CD4-positive, alpha-beta T cell treated with Interleukin-17A for 1 hour (primary cell): ENCODE data around the gene NEB.

ENCODE experiments used
- DNase-seq: peaks from one replicate; pipeline ENCODE4 v3.0.0-alpha.2; 2020

The NEB gene

DNA sequence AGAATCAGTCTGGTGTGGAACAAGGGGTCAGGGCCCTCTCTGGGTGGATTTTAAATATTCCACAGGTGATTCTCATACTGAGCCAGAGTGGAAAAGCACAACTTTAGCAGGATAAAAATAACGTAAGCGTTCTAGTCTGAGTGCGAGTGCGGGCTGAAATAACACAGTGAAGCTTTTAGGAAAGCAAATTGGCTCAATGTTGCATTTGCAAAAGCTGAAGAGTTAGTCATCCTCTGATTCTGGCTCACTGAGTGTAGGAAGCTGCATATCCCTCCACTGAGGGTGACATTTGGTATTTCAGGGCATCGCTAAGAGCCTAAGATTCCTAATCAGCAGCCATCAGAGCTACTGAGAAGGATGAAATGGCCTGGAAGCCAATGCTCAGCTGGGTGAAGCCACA is 189.8 kb downstream of the NEB start:
- DNase-seq = no peak

DNA sequence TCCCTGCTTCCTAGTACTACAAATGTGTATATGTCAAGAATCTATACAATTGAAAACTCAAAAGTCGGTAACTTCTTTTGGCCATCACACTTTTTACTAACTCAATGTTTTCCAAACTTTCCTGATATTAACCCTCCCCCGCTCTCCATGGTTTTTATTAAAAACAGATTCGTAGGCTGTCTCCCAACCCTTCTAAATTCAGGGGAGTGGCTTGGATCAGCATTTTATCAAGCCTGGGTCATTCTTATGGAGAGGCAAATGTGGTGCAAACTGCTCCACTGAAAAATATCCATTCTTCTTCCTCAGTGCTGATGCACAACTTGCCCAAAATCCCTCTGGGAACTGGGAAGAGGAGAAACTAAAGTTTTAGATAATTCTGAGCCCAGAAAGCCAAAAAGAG is 190.4 kb downstream of the NEB start:
- no peak for DNase-seq

DNA sequence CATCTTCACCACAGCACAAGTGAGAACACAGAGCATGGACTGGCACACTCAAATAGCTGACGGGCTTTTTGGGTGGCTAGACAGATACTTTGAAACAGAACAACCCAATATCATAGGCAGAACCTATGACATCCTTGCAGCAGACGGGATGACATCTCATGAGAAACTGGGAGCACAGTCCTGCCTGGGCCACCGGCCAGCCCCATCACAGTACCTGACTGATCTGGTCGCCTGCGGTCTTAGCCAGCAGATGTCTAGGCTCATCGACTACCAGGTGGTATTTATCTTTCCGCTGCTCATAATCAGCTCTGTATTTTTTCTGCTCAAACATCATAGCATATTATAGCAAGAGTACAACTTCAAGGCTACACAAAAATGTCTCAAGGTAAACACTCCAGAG is 200.3 kb downstream of the NEB start:
- no peak for DNase-seq

DNA sequence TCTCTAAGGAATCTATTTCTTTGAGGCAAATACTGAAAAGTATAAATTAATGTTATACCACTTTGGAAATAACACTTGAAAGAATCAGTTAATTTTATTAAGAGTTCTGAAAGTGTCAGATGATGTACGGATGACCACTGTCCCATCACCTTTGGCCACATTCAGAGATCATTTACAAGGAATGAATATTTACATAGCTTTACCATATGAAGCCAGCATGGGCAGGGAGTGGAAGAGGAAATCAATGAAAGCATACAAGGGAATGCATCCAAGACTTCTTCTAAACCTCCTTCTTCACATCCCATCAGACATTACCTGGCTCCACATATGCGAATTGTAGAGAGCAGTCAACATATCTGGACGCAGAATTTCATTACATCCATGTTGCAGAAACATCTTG is 201.1 kb downstream of the NEB start:
- DNase-seq = no peak

DNA sequence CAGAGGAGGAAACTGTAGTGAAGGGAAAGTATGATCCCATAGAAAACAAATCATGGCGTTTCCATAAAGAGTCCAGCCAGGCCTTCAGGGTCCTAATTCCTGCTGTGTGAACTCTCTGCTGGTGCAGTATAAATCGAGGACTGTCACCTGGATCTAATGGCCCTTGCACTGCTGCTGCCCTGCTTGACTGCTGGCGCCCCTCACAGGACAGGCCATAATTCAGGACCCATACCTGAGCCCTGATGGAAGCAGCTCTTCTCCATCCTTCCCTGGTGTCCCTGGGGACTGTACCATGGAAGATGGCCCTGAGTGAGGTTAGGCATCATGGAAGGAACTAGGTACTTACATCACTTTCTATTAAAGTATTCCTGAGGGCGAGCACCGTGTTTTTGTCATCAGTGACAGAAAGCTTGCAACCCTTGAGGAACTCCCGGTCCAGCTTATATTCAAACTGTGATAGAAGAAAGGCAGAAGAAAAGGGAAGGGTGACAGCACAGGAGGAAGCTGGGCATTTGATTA is 207.6 kb downstream of the NEB start:
- DNase-seq = no peak

DNA sequence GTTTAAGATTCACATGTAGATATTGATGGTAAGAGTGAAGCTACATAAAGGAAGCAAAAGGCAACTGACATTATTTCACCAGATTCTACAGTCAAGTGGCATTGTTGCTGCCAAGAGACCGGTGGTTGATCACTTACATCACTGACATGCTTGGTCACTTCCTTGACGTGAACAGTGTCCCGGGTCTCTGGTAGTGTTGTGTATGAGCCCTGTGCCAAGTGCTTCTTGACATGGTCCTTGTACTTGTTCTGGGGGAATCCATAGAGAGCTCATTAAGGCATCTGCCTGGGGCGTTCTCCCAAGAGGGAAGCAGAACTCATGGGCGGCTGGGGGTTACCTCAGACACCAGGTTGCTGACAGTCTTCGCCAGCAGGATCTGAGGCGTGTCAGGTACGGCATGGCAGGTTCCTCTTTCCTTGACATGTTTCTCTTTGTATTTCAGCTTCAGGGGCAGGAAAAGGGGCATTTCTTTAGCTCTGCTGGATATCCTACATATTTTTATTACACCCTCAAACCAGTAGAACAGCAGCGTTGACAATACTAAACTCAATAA is 208.4 kb downstream of the NEB start:
- no peak for DNase-seq

DNA sequence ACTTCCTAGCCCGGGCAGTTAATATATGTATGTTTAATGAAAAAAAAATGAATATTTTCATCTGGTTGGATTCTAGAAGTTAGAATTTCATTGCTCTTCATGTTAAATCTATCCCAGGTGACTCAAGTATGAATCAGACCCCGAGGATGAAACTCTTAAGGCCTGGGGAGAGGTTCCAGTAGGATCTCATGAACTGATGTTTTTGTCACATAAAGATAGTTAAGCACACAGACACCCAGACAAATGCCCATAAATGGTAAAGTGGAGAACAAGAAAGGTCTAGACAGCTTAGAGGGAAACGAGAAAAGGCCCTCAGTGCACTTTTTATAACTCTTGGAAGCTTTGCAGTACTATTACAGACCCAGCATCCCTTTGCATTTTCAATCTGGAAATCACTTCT is 210.4 kb downstream of the NEB start:
- no peak for DNase-seq

DNA sequence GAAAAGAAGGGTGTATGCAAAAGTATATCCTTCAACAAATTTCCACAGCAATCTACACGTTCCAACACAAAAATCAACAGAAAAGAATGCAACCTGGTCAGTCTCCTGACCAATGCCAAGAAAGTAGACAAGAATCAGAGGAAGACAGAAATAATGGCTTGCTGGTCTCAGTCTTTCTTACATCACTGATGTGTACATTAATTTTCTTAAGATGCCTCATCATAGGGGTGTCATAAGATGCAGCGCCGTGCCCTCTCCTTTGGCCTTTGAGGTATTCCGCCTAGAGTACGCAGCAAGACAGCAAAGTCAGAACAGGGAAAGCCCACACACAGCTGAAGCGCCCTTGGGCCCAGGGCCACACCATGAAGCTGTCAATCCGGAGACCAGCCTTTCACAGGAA is 211.7 kb downstream of the NEB start:
- no peak for DNase-seq

DNA sequence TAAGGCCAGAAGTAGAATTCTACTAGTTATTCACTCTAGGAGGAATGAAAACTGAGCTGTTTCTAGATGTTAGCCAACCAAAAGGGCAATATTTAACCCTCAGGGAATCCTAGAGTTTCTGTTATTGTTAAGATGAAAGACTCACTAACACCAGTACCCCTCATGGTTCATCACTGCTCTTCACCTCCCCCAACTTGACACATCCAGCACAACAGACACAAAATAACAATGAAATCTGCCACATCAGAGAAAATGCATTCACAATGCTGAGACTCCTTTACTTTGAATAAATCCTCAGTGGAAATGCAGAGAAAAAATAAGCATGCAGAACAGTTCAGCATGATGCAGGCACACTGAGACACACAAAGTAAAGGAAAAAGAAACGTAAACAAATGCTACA is 213.3 kb downstream of the NEB start:
- DNase-seq = no peak

DNA sequence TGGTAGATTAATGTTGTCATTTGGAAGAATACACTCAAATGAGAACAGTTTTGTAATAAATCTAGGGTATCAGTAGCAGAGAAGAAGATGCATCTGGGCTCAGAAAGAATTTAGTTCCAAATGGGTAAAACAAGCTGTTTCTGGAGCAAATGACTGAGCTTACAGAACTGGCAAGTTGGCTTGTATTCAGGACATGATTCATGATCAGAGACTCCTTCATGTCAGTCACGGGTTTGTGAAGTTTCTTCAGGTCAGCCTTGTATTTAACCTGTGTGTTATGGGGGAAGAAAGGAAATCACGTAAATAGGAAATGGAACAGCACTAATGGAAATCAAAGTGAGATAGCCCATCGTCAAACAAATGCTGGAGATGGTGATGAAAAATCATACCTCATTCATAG is 215.5 kb downstream of the NEB start:
- DNase-seq = no peak

DNA sequence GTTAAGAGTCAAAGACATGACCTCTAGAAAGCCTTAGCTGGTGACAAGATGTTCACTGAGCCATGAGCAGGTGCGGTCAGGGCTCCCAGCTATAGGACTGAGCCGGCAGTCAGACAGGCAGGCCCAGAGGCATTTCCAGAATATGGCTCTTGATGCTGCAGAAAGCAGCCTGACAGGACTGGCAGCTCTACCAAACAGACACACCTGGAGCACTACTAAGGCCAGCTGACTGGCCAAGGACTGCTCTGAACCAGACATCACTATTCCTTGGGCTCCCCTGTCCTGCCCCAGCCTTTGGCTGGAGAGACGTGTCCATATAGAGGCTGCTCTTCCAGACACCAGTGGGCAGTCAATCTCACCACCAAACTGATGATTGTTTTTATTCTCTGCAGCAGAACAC is 225.8 kb downstream of the NEB start:
- no peak for DNase-seq

DNA sequence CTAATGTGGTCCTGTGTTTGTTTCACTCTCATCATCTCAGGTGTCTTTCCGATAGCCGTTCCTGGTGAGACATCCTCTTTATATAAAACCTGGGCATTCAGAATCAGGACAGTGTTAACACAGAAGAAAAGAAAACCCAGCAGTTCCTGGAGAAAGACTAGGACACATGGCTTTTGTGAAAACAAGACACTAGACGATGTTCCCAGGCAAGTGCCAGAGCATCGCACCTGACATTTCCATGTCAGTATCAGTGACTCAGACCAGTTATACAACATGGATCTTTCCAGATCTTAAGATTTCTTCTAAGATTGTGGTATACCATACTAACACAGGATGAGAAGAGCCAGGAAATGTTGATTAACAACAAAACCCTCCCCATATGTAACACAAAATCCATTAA is 228.1 kb downstream of the NEB start:
- DNase-seq = no peak

DNA sequence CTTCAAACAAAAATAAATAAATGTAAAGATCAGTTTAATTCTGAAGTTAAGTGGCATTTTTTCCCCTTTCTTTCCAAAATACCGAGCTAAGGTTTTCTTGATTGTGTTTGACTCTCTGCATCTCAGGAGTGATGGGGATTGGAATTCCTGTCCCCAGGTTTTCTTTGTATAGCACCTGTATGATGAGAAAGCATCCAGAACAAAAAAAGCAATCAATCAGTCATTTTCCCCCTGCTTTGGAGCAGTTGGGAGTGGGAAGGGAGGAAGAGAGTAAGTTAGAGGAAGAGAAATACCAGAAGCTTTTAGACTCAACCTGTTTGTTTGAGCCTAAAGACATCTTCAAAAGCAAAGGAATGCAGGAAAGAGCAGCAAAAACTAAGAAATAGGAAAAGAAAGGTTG is 236.1 kb downstream of the NEB start:
- no peak for DNase-seq

DNA sequence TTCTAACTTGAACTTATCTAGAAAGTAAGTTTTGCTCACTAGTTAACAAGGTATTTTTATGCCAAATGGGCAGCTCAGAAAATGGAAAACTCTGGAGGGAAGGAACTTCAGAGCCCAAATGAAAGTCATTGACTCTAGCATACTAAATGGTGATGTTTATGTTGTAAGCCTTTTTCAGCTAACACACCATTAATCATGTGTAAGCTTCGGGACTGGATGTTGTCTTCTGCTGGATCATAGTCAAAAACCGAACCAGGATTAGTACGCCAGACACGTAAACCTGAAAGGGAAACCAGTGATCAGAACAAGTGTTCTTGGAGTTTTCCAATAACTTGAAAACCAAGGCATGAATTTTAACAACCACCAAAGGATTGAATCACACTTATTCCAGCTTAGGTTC is 242.8 kb downstream of the NEB start:
- DNase-seq = no peak

DNA sequence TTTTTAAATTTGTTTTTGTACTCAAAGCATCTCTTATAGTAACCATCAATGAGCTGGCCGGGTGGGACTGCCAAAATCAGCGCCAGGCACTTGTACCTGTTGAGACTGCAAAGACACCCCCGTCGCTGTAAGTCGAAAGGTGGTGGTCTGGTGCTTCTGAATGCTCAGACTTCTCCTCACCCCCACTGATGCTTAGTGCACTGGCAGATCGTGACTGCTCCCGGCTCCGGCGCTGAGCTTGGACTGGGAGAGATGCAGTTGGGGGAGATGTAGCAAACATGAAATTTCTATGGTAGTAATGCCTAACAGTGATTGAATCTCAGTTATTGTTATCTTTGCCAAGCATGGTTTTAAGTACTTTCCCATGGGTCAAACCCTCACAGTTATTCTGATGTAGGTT is 244.0 kb downstream of the NEB start:
- DNase-seq = no peak

DNA sequence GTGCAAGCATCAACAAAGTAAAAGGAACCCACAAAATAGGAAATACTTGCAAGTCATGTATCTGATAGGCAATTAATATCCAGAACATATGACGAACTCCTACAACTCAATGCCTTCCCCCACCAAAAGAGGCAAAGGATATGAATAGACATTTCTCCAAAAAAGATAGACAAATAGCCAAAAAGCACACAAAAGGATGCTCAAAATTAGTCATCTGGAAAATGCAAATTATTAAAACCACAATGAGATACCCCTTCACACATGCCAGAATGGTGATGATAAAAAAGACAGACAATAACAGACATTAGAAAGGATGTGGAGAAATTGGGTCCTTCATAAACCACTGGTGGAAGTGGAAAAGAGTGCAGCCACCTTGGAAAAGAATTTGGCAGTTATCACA is 248.2 kb downstream of the NEB start:
- DNase-seq = no peak

DNA sequence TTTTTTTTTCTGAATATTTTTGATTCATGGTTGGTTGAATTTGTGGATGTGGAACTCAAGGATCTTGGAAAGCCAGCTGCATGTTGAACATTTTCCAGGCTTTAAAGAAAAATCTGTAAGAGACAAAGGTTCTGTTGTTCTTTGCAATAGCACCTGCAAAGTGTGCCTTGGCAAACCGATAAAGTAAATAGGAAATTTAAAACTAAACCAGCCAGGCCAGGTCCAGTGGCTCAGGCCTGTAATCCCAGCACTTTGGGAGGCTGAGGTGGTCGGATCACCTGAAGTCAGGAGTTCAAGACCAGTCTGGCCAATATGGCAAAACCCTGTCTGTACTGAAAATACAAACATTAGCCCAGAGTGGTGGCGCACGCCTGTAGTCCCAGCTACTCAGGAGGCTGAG is 250.2 kb downstream of the NEB start:
- DNase-seq = no peak

DNA sequence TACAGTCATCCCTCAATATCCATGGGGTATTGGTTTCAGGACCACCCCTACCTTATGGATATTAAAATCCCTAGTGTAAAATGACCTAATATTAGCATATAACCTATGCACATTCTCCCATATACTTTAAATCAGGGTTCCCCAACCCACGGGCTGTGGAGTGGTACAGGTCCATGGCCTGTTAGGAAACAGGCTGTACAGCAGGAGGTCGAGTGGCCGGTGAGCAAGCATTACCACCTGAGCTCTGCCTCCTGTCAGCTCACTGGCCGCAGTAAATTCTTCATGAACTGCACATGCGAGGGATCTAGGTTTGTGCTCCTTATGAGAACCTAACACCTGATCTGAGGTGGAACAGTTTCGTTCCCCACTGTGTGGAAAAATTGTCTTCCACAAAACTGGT is 250.7 kb downstream of the NEB start:
- no peak for DNase-seq

DNA sequence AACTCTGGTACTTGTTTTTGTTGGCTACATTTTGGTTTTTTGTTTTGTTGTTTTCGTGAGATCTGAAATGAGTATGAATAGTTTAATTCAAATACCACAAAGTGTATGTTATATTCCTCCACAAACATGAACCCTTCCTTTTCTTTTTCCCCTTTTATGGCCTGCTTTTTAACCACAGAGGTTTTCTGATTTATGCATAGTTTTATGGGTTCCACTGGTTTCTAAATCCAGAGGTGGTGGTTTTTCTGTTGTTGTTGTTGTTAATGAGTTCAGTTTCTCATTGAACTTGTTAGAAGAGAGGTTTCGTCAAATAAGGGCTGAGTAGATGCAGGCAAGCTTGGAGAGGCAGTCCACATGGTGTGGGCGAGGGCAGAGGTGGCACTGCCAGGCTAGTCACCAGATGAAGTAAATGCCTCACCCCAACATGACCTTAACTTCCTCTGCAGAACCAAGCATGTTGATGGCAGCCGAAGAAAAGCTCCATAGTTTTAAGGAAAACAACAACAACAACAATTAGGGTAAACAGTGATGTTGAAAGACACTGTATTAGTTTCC is 252.0 kb downstream of the NEB start:
- no peak for DNase-seq

DNA sequence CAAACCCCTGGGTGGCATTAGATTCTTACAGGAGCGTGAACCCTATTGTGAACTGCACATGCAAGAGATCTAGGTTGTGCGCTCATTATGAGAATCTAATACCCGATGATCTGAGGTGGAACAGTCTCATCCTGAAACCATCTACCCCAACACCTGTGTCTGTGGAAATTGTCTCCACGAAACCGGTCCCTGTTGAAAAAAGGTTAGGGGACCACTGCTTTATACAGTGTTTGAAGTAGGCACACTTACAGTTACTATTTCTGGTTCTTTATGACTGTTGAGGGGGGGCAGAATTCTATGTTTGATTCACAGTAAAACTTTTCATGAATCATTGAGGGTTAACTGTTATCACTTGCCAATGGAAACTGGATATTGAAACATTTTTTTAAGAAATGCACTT is 252.5 kb downstream of the NEB start:
- no peak for DNase-seq

DNA sequence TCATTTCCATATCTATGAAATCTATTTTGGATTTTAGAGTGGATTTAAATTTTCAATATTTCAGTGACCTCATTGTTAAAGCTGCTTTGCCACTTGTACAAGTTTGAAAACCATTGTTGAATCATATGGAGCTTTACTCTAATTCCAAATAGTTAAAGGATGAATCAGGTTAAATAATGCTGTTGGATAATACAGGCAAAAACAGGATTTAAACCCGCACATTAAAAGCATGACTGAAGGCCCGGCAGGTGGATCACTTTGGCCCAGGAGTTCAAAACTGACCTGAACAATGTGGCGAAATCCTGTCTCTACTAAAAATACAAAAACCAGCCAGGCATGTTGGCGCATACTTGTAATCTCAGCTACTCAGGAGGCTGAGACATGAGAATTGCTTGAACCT is 256.3 kb downstream of the NEB start:
- DNase-seq = no peak

DNA sequence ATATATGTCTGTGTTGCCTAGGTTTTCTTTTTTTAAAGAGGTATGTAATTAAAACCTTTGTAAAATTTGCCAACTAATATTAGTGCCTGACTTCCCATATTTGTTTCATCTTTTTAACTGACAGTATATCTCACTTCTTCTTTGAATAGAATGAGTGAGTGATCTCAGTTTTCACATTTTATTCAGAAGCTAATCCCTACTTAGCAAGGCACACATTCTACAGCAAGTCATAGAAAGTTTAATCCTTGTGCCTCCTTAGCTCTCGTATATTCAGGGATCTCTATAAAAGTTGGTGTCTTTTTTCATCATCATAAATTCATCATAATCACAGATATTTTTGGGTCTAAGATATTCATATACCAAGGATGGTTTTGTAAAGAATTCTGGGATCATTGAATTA is 258.0 kb downstream of the NEB start:
- no peak for DNase-seq

DNA sequence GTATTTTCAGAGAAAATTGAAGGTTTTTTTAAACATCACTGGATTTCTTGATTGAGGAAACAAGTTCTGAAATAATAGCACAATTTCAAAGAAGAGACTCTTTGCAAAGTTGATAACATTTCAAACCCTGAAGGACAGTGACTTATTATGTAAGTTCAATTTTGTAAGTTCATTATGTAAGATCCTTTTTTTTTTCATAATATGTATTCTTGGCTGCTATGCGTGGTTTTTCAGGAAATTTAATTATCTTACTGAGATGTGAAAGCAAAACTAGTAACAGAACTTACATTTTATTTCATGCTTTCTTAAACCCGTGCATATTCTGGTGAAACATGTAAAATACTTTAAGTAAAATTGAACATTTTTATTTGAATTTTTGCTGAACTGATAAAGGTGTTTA is 259.2 kb downstream of the NEB start:
- DNase-seq = no peak

DNA sequence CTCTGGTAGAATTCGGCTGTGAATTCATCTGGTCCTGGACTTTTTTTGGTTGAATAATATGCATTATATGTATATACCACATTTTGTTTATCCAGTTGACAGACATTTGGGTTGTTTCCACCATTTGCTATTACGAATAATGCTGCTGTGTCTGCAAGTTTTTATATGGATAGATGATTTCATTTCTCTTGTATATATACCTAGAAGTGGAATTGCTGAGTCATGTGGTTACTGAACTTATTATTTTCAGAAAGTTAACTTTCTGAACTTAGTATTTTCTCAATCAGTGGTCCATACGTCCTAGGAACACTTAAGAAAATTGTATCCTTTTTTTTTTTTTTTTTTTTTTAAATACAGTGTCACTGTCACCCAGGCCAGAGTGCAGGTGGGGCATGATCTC is 261.3 kb downstream of the NEB start:
- no peak for DNase-seq

DNA sequence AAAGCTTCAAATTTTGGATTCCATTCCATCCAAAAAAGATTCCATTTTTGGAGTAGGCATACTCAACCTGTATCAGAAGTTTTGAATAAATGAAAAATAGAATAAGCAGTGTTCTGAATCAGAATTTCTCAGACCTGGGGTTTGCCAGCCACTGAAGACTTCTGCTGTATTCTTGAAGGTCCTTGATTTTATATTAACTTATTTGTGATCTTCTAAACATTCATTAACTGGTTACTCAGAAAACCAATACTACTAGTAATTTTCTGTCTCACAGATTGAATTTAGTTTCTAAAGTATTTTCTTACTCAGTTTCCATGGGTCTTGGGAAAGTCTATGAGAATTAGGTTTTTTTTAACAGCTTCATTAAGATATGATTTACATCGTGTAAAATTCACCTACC is 263.7 kb downstream of the NEB start:
- DNase-seq = no peak

DNA sequence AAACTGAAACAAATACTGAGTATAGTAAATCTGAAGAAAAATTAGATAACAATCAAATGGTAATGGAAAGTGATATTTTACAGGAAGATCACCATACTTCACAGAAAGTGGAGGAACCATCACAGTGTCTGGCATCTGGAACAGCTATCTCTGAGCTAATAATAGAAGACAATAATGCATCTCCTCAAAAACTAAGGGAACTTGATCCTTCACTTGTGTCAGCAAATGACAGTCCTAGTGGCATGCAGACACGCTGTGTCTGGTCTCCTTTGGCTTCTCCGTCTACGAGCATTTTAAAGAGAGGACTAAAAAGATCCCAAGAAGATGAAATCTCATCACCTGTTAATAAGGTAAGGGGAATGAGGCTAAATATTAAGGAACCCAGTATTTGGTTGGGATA is 268.5 kb downstream of the NEB start:
- DNase-seq = no peak
